IMR-90 (cell line): ENCODE measurements around the gene ZNF177. TPM values are rescaled to one million over a fixed set of nuclear protein-coding genes. Genes with fewer than 3 reads are reported as not detected.

Experiments
- ATAC-seq: fragments of 200-7000 bp; cut with Tn5 transposase; 2 replicates; pipeline ENCODE4 v1.9.1; 2020; ENCODE audit warnings: low read depth, mild to moderate bottlenecking, moderate library complexity
- BruUV-seq: library from RNA; stranded (reverse); fragments of 400-500 nt; replicated peaks from 2 replicates; lab custom pipeline; 2021; lab: Mats Ljungman, UMichigan
- CTCF ChIA-PET: fragments of 300-600 bp; formaldehyde crosslinking; extraction: SDS; loops from one replicate; lab custom pipeline; 2021; ENCODE audit warnings: antibody characterized with exemption; lab: Yijun Ruan, JAX
- POLR2A ChIA-PET: fragments of 300-600 bp; sonication (Branson Sonifier 250); formaldehyde crosslinking; loops from one replicate; lab custom pipeline; 2022; ENCODE audit warnings: antibody characterized with exemption; ENCODE audit not compliant: unreplicated experiment; lab: Charles Lee
- DNase-seq: peaks from one replicate; pipeline ENCODE4 v3.0.0; 2013
- H2AFZ ChIP-seq: replicated peaks from 2 replicates; pipeline ENCODE3; 2013; ENCODE audit warnings: low read length, mild to moderate bottlenecking; ENCODE audit not compliant: poor library complexity
- H2AK5ac ChIP-seq: 2 replicates; pipeline ENCODE4 v1.6.1; 2013; ENCODE audit warnings: low read depth, low read length, inconsistent platforms
- H2AK9ac ChIP-seq: replicated peaks from 2 replicates; pipeline ENCODE3; 2013; ENCODE audit warnings: mild to moderate bottlenecking, low read depth, low read length, moderate library complexity; ENCODE audit not compliant: poor library complexity
- H2BK120ac ChIP-seq: 2 replicates; pipeline ENCODE4 v1.6.1; 2013; ENCODE audit warnings: low read depth, low read length, inconsistent platforms
- H2BK15ac ChIP-seq: 3 replicates; pipeline ENCODE4 v1.6.1; 2013; ENCODE audit warnings: low read depth, low read length, inconsistent platforms
- H2BK20ac ChIP-seq: 2 replicates; pipeline ENCODE4 v1.6.1; 2013; ENCODE audit warnings: low read depth, mild to moderate bottlenecking, inconsistent platforms, low read length, moderate library complexity
- H2BK5ac ChIP-seq: 2 replicates; pipeline ENCODE4 v1.6.1; 2013; ENCODE audit warnings: mild to moderate bottlenecking, low read depth, low read length, inconsistent platforms; ENCODE audit not compliant: poor library complexity, severe bottlenecking
- H3K14ac ChIP-seq: replicated peaks from 2 replicates; pipeline ENCODE4 v1.6.1; 2013; ENCODE audit warnings: low read depth, low read length, inconsistent platforms
- H3K18ac ChIP-seq: 2 replicates; pipeline ENCODE4 v1.6.1; 2013; ENCODE audit warnings: low read depth, low read length, control low read depth
- H3K23ac ChIP-seq: 2 replicates; pipeline ENCODE4 v1.6.1; 2013; ENCODE audit warnings: low read depth, low read length, inconsistent platforms
- H3K27ac ChIP-seq: 2 replicates; pipeline ENCODE4 v1.5.1; 2013; ENCODE audit warnings: mild to moderate bottlenecking, control low read depth, low read length; ENCODE audit not compliant: insufficient read depth
- H3K27me3 ChIP-seq: 2 replicates; pipeline ENCODE4 v1.6.1; 2013; ENCODE audit warnings: low read length; ENCODE audit not compliant: control insufficient read depth, insufficient read depth
- H3K36me3 ChIP-seq: 2 replicates; pipeline ENCODE4 v1.6.1; 2013; ENCODE audit warnings: low read length, mixed read lengths; ENCODE audit not compliant: control insufficient read depth, insufficient read depth
- H3K4ac ChIP-seq: 2 replicates; pipeline ENCODE4 v1.6.1; 2013; ENCODE audit warnings: low read depth, low read length, inconsistent platforms
- H3K4me1 ChIP-seq: 2 replicates; pipeline ENCODE4 v1.6.1; 2013; ENCODE audit warnings: low read length, mixed read lengths; ENCODE audit not compliant: control insufficient read depth, insufficient read depth
- H3K4me2 ChIP-seq: 2 replicates; pipeline ENCODE4 v1.6.1; 2013; ENCODE audit warnings: low read depth, mild to moderate bottlenecking, control low read depth, low read length, moderate library complexity
- H3K4me3 ChIP-seq: 2 replicates; pipeline ENCODE4 v1.5.1; 2013; ENCODE audit warnings: low read depth, mild to moderate bottlenecking, control low read depth, low read length, moderate library complexity; ENCODE audit not compliant: insufficient read depth
- H3K56ac ChIP-seq: 2 replicates; pipeline ENCODE4 v1.6.1; 2013; ENCODE audit warnings: low read length, inconsistent platforms; ENCODE audit not compliant: insufficient read depth; ENCODE audit errors: extremely low read depth
- H3K79me1 ChIP-seq, 2 experiments: 2 replicates each; pipeline ENCODE4 v1.6.1; 2013; ENCODE audit warnings: low read length in 2 of 2, inconsistent platforms in 1 of 2, low read depth in 1 of 2
- H3K9ac ChIP-seq: 2 replicates; pipeline ENCODE4 v1.6.1; 2013; ENCODE audit warnings: low read depth, low read length, control low read depth
- H3K9me1 ChIP-seq: 2 replicates; pipeline ENCODE4 v1.6.1; 2013; ENCODE audit warnings: low read length, inconsistent platforms; ENCODE audit not compliant: insufficient read depth
- H3K9me3 ChIP-seq: 2 replicates; pipeline ENCODE4 v1.6.1; 2013; ENCODE audit warnings: low read length; ENCODE audit not compliant: control insufficient read depth, insufficient read depth
- H4K20me1 ChIP-seq: 2 replicates; pipeline ENCODE4 v1.6.1; 2013; ENCODE audit warnings: low read length, inconsistent platforms; ENCODE audit not compliant: insufficient read depth
- H4K5ac ChIP-seq: 2 replicates; pipeline ENCODE4 v1.6.1; 2013; ENCODE audit warnings: mild to moderate bottlenecking, low read depth, low read length, control low read depth
- H4K8ac ChIP-seq, 2 experiments: 2 replicates each; pipeline ENCODE4 v1.6.1; 2013; ENCODE audit warnings: low read depth in 2 of 2, low read length in 2 of 2, control low read depth in 1 of 2, inconsistent platforms in 1 of 2
- H4K91ac ChIP-seq: 2 replicates; pipeline ENCODE4 v1.6.1; 2013; ENCODE audit warnings: low read depth, low read length, inconsistent platforms; ENCODE audit not compliant: insufficient read depth
- BHLHE40 ChIP-seq: fragments of 150-350 bp; IDR thresholded peaks from 2 replicates; pipeline ENCODE4 v1.6.1; 2016; ENCODE audit warnings: mild to moderate bottlenecking, low read depth, low read length
- CEBPB ChIP-seq: IDR thresholded peaks from 2 replicates; pipeline ENCODE4 v1.6.1; 2012; ENCODE audit warnings: low read depth, low read length, improper control_type of control experiment
- CHD1 ChIP-seq: IDR thresholded peaks from 2 replicates; pipeline ENCODE4 v1.6.1; 2012; ENCODE audit warnings: low read depth, low read length, improper control_type of control experiment
- ELK1 ChIP-seq: fragments of 150-350 bp; IDR thresholded peaks from 2 replicates; pipeline ENCODE4 v1.6.1; 2016; ENCODE audit warnings: low read depth, mild to moderate bottlenecking, low read length, moderate library complexity, borderline replicate concordance
- FOS ChIP-seq: fragments of 150-350 bp; IDR thresholded peaks from 2 replicates; pipeline ENCODE4 v1.6.1; 2016; ENCODE audit warnings: low read depth, low read length
- MAFK ChIP-seq: IDR thresholded peaks from 2 replicates; pipeline ENCODE4 v1.6.1; 2012; ENCODE audit warnings: low read depth, low read length, improper control_type of control experiment
- MAZ ChIP-seq: IDR thresholded peaks from 2 replicates; pipeline ENCODE4 v1.6.1; 2012; ENCODE audit warnings: low read depth, mild to moderate bottlenecking, low read length, improper control_type of control experiment, moderate library complexity, borderline replicate concordance
- MXI1 ChIP-seq: IDR thresholded peaks from 2 replicates; pipeline ENCODE4 v1.6.1; 2012; ENCODE audit warnings: low read depth, mild to moderate bottlenecking, low read length, moderate library complexity, borderline replicate concordance
- NFE2L2 ChIP-seq: fragments of 150-350 bp; IDR thresholded peaks from 2 replicates; pipeline ENCODE4 v1.6.1; 2016; ENCODE audit warnings: low read depth, mild to moderate bottlenecking, low read length
- POLR2A ChIP-seq: IDR thresholded peaks from 2 replicates; pipeline ENCODE4 v1.6.1; 2012; ENCODE audit warnings: mild to moderate bottlenecking, low read depth, low read length
- RAD21 ChIP-seq: IDR thresholded peaks from 2 replicates; pipeline ENCODE4 v1.6.1; 2012; ENCODE audit warnings: low read length, improper control_type of control experiment
- RCOR1 ChIP-seq: IDR thresholded peaks from 2 replicates; pipeline ENCODE4 v1.6.1; 2012; ENCODE audit warnings: mild to moderate bottlenecking, low read length, improper control_type of control experiment; ENCODE audit not compliant: insufficient replicate concordance
- RFX5 ChIP-seq: IDR thresholded peaks from 2 replicates; pipeline ENCODE4 v1.8.0; 2012; ENCODE audit warnings: low read depth, mild to moderate bottlenecking, low read length, moderate library complexity
- SMC3 ChIP-seq: fragments of 150-350 bp; IDR thresholded peaks from 2 replicates; pipeline ENCODE4 v1.6.1; 2016; ENCODE audit warnings: low read depth, mild to moderate bottlenecking, antibody characterized with exemption, low read length, moderate library complexity
- USF2 ChIP-seq: fragments of 150-350 bp; IDR thresholded peaks from 2 replicates; pipeline ENCODE4 v1.6.1; 2017; ENCODE audit warnings: mild to moderate bottlenecking, antibody characterized with exemption, low read length, low read depth
- WGBS, 2 experiments: methylation state at CpG; one replicate each; pipeline versions ENCODE4 v1.1.5 to v1.1.7; 2013; ENCODE audit warnings: missing lambda C conversion rate in 2 of 2; ENCODE audit not compliant: insufficient read length in 1 of 2; ENCODE audit errors: extremely low coverage in 2 of 2; 5-methylcytosine and 5-hydroxymethylcytosine counted together
- dilution Hi-C: fragments of 300-500 bp; cut with HindIII; formaldehyde crosslinking; loops from one replicate; pipeline ENCODE4 v1.14.3; 2018; ENCODE audit warnings: low sequenced_read_pairs; ENCODE audit not compliant: unreplicated experiment
- in situ Hi-C: fragments of 300-500 bp; cut with MboI; formaldehyde crosslinking; loops from 3 replicates; pipeline ENCODE4 v1.14.3; 2019; ENCODE audit warnings: low sequenced_read_pairs, inconsistent platforms, mixed read lengths
- intact Hi-C: fragments of 100-400 bp; cut with micrococcal nuclease; formaldehyde crosslinking; loops from 2 replicates; pipeline ENCODE4 v1.10.0; 2022
- polyA plus RNA-seq, 3 experiments: library from polyadenylated mRNA; depleted of rRNA; stranded (reverse); fragments of >200 nt; gene quantifications; 2 replicates each; pipeline ENCODE4 v1.2.3, GENCODE V29; 2012; ENCODE audit warnings: low replicate concordance in 1 of 3
- total RNA-seq: library from RNA; depleted of rRNA; stranded (reverse); fragments of >200 nt; gene quantifications from 2 replicates; pipeline ENCODE4 v1.2.3, GENCODE V29; 2012
- TF ChIP-seq, protein P1 (sequence below): conservative IDR thresholded peaks from 2 replicates; pipeline ENCODE4 v1.5.1; 2012; ENCODE audit warnings: mild to moderate bottlenecking, low read depth, low read length, improper control_type of control experiment

ZNF177 gene
- total and polyA plus RNA-seq, 2 of the 4 experiments (the other 2 are of a cell fraction): 0.87 to 1.1 TPM

GRCh38 chr19:9323557-9323918 lies 39.3 kb upstream of the ZNF177 start:
- Histone ChIP-seq H3K9me3 (peaks cover 17% of the 10 kb centered on the region), H2AK9ac (peak overlapping the region; percentile 87), H3K27me3 (no peaks in the 10 kb centered on the region), H3K9me1 (no peaks in the 10 kb centered on the region), H3K4me1 (0 out of 2 replicates have a peak, but pooled peaks cover 2% of the 10 kb centered on the region), H4K5ac (peak overlapping the region; percentile 44), H3K23ac (no peak overlapping the region), H2AFZ (peak overlapping the region; percentile 100), H3K79me1 (peaks cover 5 to 7% of the 10 kb centered on the region in 2 experiments; a peak in 3 of 4 replicates), H2BK5ac (peak overlapping the region; percentile 36), H3K27ac (peak overlapping the region; percentile 7; the same call in 1 of the 2 replicates), H3K9ac (peak overlapping the region; percentile 34), H2BK15ac (no peak overlapping the region), H4K8ac (peak overlapping the region; percentile 74 to 91), H3K36me3 (peaks cover 2% of the 10 kb centered on the region; the same call in 1 of the 2 replicates), H4K20me1 (no peaks in the 10 kb centered on the region), H3K4me2 (peak overlapping the region; percentile 63), H2BK20ac (no peak overlapping the region), H2BK120ac (0 out of 2 replicates have a peak overlapping the region, but pooled peaks have one; percentile 8), H3K4ac (peak overlapping the region; percentile 75), H4K91ac (no peak overlapping the region; the same call in 1 of the 2 replicates), H2AK5ac (no peak overlapping the region), H3K14ac (peak overlapping the region; percentile 84), H3K4me3 (peak overlapping the region; percentile 66), H3K56ac (0 out of 2 replicates have a peak overlapping the region, but pooled peaks have one; percentile 5), H3K18ac (no peak overlapping the region)
- WGBS, 2 experiments: 25% methylated on average over 3 of the region's 9 CpGs; no CpG with 5 or more reads in 1 of the 2 experiments
- CTCF ChIA-PET: no interaction called here
- TF ChIP-seq RAD21 (no peak), CHD1 (no peak), POLR2A (no peak), MXI1 (no peak), ELK1 (no peak), FOS (no peak), MAZ (no peak), RFX5 (no peak), BHLHE40 (no peak), RCOR1 (no peak), SMC3 (no peak), CEBPB (no peak), NFE2L2 (no peak), USF2 (no peak), MAFK (no peak)
- TF ChIP-seq, protein P1, sequence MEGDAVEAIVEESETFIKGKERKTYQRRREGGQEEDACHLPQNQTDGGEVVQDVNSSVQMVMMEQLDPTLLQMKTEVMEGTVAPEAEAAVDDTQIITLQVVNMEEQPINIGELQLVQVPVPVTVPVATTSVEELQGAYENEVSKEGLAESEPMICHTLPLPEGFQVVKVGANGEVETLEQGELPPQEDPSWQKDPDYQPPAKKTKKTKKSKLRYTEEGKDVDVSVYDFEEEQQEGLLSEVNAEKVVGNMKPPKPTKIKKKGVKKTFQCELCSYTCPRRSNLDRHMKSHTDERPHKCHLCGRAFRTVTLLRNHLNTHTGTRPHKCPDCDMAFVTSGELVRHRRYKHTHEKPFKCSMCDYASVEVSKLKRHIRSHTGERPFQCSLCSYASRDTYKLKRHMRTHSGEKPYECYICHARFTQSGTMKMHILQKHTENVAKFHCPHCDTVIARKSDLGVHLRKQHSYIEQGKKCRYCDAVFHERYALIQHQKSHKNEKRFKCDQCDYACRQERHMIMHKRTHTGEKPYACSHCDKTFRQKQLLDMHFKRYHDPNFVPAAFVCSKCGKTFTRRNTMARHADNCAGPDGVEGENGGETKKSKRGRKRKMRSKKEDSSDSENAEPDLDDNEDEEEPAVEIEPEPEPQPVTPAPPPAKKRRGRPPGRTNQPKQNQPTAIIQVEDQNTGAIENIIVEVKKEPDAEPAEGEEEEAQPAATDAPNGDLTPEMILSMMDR: no peak
- peak; percentile 75 for DNase-seq
- BruUV-seq: no TSS peak
- POLR2A ChIA-PET: no interaction called here
- intact Hi-C loops: no loop called here
- dilution Hi-C loops: no loop called here
- peak; percentile 55 for ATAC-seq
- in situ Hi-C loops: loop anchor here (10.0 kb wide), 1 partner anchor 471 kb away; no protein-coding TSS in a partner anchor
